ENCODE results near the gene SUFU. TPM values are rescaled to one million over a fixed set of nuclear protein-coding genes. Genes with fewer than 3 reads are reported as not detected.
A peak's percentile ranks its signal among the peaks of the same experiment; 100 is the strongest.

Gene SUFU
- total and polyA plus RNA-seq, 2 of the 13 experiments (the other 11 are each of a cell fraction or from before 2014, with no cell fraction given) = 2.9 to 5.5 TPM

DNA sequence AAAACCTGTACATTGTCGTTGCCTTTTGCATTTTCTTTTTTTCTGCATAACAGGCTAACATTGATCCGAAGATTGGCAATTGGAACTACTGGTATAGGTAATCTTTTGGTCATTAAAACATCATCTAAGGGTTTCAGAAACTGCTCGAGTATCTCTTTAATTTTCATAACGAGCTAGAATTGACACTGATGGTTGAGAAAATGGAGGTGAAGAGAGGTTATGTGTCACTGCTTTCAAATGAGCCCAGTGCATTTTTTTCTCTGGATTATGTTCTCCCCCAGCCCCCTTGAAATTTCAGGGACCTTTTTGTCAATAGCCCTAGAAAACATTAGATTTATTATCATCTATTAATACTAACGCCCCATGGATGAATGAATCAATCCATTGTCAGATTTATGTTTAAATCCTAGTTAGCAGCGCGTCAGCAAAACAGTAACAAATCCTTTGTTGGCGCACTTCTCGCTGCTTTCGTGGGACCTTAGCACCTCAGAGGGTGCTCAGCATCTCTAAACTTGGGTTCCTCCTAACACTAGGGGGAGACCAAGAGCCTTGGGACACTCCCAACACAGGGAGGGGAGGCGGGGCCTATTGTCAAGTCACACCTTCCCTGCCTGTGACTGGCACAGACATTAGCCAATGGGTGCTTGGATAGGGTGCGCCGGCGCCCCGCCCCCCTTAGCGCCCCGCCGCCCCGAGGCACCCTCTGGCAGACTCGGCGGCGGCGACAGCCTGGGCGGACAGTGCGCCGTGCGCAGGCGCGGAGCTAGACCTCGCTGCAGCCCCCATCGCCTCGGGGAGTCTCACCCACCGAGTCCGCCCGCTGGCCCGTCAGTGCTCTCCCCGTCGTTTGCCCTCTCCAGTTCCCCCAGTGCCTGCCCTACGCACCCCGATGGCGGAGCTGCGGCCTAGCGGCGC, at the start of gene SUFU (continued):
- TF ChIP-seq, protein P1, sequence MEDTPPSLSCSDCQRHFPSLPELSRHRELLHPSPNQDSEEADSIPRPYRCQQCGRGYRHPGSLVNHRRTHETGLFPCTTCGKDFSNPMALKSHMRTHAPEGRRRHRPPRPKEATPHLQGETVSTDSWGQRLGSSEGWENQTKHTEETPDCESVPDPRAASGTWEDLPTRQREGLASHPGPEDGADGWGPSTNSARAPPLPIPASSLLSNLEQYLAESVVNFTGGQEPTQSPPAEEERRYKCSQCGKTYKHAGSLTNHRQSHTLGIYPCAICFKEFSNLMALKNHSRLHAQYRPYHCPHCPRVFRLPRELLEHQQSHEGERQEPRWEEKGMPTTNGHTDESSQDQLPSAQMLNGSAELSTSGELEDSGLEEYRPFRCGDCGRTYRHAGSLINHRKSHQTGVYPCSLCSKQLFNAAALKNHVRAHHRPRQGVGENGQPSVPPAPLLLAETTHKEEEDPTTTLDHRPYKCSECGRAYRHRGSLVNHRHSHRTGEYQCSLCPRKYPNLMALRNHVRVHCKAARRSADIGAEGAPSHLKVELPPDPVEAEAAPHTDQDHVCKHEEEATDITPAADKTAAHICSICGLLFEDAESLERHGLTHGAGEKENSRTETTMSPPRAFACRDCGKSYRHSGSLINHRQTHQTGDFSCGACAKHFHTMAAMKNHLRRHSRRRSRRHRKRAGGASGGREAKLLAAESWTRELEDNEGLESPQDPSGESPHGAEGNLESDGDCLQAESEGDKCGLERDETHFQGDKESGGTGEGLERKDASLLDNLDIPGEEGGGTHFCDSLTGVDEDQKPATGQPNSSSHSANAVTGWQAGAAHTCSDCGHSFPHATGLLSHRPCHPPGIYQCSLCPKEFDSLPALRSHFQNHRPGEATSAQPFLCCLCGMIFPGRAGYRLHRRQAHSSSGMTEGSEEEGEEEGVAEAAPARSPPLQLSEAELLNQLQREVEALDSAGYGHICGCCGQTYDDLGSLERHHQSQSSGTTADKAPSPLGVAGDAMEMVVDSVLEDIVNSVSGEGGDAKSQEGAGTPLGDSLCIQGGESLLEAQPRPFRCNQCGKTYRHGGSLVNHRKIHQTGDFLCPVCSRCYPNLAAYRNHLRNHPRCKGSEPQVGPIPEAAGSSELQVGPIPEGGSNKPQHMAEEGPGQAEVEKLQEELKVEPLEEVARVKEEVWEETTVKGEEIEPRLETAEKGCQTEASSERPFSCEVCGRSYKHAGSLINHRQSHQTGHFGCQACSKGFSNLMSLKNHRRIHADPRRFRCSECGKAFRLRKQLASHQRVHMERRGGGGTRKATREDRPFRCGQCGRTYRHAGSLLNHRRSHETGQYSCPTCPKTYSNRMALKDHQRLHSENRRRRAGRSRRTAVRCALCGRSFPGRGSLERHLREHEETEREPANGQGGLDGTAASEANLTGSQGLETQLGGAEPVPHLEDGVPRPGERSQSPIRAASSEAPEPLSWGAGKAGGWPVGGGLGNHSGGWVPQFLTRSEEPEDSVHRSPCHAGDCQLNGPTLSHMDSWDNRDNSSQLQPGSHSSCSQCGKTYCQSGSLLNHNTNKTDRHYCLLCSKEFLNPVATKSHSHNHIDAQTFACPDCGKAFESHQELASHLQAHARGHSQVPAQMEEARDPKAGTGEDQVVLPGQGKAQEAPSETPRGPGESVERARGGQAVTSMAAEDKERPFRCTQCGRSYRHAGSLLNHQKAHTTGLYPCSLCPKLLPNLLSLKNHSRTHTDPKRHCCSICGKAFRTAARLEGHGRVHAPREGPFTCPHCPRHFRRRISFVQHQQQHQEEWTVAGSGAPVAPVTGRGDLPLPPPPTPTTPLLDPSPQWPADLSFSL (CRISPR knock-in tag; IDR thresholded peaks at IDR 0.05) = no peak
- TF ChIP-seq FOSL2 (CRISPR knock-in tag; IDR thresholded peaks at IDR 0.05) = peak; percentile 37; the same call in 1 of the 2 replicates
- TF ChIP-seq, protein P2, sequence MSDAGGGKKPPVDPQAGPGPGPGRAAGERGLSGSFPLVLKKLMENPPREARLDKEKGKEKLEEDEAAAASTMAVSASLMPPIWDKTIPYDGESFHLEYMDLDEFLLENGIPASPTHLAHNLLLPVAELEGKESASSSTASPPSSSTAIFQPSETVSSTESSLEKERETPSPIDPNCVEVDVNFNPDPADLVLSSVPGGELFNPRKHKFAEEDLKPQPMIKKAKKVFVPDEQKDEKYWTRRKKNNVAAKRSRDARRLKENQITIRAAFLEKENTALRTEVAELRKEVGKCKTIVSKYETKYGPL (CRISPR knock-in tag; IDR thresholded peaks at IDR 0.05) = no peak
- TF ChIP-seq MED1 (CRISPR knock-in tag; IDR thresholded peaks at IDR 0.05) = no peak
- TF ChIP-seq, protein P3, sequence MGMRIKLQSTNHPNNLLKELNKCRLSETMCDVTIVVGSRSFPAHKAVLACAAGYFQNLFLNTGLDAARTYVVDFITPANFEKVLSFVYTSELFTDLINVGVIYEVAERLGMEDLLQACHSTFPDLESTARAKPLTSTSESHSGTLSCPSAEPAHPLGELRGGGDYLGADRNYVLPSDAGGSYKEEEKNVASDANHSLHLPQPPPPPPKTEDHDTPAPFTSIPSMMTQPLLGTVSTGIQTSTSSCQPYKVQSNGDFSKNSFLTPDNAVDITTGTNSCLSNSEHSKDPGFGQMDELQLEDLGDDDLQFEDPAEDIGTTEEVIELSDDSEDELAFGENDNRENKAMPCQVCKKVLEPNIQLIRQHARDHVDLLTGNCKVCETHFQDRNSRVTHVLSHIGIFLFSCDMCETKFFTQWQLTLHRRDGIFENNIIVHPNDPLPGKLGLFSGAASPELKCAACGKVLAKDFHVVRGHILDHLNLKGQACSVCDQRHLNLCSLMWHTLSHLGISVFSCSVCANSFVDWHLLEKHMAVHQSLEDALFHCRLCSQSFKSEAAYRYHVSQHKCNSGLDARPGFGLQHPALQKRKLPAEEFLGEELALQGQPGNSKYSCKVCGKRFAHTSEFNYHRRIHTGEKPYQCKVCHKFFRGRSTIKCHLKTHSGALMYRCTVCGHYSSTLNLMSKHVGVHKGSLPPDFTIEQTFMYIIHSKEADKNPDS (CRISPR knock-in tag; IDR thresholded peaks at IDR 0.05) = no peak
- 0 out of 2 replicates have a peak, but pooled peaks have one; percentile 22 for TF ChIP-seq MED13 (CRISPR knock-in tag; IDR thresholded peaks at IDR 0.05)
- TF ChIP-seq EZH2 (conservative IDR thresholded peaks at IDR 0.05; ENCODE audit: low read depth, low read length) = no peak
- peak; percentile 54; the same call in 1 of the 2 replicates for TF ChIP-seq HDAC2 (CRISPR knock-in tag; IDR thresholded peaks at IDR 0.05)
- TF ChIP-seq ATF1 (CRISPR knock-in tag; IDR thresholded peaks at IDR 0.05) = no peak
- peak; percentile 45 for TF ChIP-seq TEAD3 (CRISPR knock-in tag; optimal IDR thresholded peaks at IDR 0.05; ENCODE audit: borderline replicate concordance)
- TF ChIP-seq RBM22 (optimal IDR thresholded peaks at IDR 0.05; ENCODE audit: low read length) = no peak
- peak; percentile 51; the same call in 1 of the 2 replicates for TF ChIP-seq SP5 (CRISPR knock-in tag; IDR thresholded peaks at IDR 0.05; ENCODE audit: borderline replicate concordance, low read depth)
- no peak for TF ChIP-seq EEA1 (CRISPR knock-in tag; IDR thresholded peaks at IDR 0.05; ENCODE audit: borderline replicate concordance)
- no peak for TF ChIP-seq HNF4A (CRISPR knock-in tag; IDR thresholded peaks at IDR 0.05)
- TF ChIP-seq SYNCRIP (IDR thresholded peaks at IDR 0.05; ENCODE audit: insufficient read depth, low read depth, low read length) = no peak
- TF ChIP-seq SRSF4 (IDR thresholded peaks at IDR 0.05; ENCODE audit: low read depth, low read length, poor library complexity, severe bottlenecking) = no peak
- no peak for TF ChIP-seq NCOR1 (IDR thresholded peaks at IDR 0.05; ENCODE audit: borderline replicate concordance, low read length)
- no peak for TF ChIP-seq NFE2 (CRISPR knock-in tag; IDR thresholded peaks at IDR 0.05)
- no peak for TF ChIP-seq TOE1 (CRISPR knock-in tag; IDR thresholded peaks at IDR 0.05)

Measured in HepG2 (cell line).